HepG2 (cell line): ENCODE data around the gene RAB3B. TPM values are rescaled to one million over a fixed set of nuclear protein-coding genes. Genes with fewer than 3 reads are reported as not detected.

Experiments
- ARID2 ChIP-seq: sonication (generic); formaldehyde crosslinking; IDR thresholded peaks from 2 replicates; pipeline ENCODE4 v1.8.1; 2022; ENCODE audit warnings: mild to moderate bottlenecking, missing genetic modification reagents, borderline replicate concordance
- ATAD3A ChIP-seq: sonication (generic); formaldehyde crosslinking; IDR thresholded peaks from 2 replicates; pipeline ENCODE4 v1.4.0; 2020; ENCODE audit warnings: missing genetic modification reagents
- CCAR2 ChIP-seq: fragments of 200-400 bp; formaldehyde crosslinking; optimal IDR thresholded peaks from 2 replicates; pipeline ENCODE3; 2018; ENCODE audit warnings: low read depth, mild to moderate bottlenecking, low read length, moderate library complexity
- GABPA ChIP-seq, 2 experiments: IDR thresholded peaks; 2 replicates each; pipeline ENCODE4 v1.6.1; 2011 to 2016; ENCODE audit warnings: low read depth in 2 of 2, low read length in 1 of 2, missing biosample characterization in 1 of 2, missing genetic modification characterization in 1 of 2
- MEIS2 ChIP-seq: sonication (generic); formaldehyde crosslinking; IDR thresholded peaks from 2 replicates; pipeline ENCODE4 v1.9.0; 2021; ENCODE audit warnings: mild to moderate bottlenecking, missing genetic modification reagents
- NFIC ChIP-seq: IDR thresholded peaks from 2 replicates; pipeline ENCODE4 v1.6.1; 2012; ENCODE audit warnings: mild to moderate bottlenecking, low read length, inconsistent platforms
- SMC3 ChIP-seq: IDR thresholded peaks from 2 replicates; pipeline ENCODE4 v1.6.1; 2011; ENCODE audit warnings: low read length, improper control_type of control experiment
- SNRNP70 ChIP-seq: fragments of 200-400 bp; formaldehyde crosslinking; IDR thresholded peaks from 2 replicates; pipeline ENCODE4 v1.6.1; 2017; ENCODE audit warnings: mild to moderate bottlenecking, low read depth, low read length, moderate library complexity
- SRF ChIP-seq: IDR thresholded peaks from 2 replicates; pipeline ENCODE4 v1.6.1; 2011; ENCODE audit warnings: mild to moderate bottlenecking, low read depth, low read length, moderate library complexity
- SUZ12 ChIP-seq: fragments of 150-350 bp; IDR thresholded peaks from 2 replicates; pipeline ENCODE4 v1.6.1; 2014; ENCODE audit warnings: low read depth, low read length
- ZFY ChIP-seq: sonication (generic); formaldehyde crosslinking; IDR thresholded peaks from 2 replicates; pipeline ENCODE4 v1.4.0; 2020; ENCODE audit warnings: missing genetic modification reagents
- ZIK1 ChIP-seq: sonication (generic); formaldehyde crosslinking; IDR thresholded peaks from 2 replicates; pipeline ENCODE4 v1.5.0; 2020; ENCODE audit warnings: mild to moderate bottlenecking, low read depth, missing genetic modification reagents, borderline replicate concordance
- ZNF496 ChIP-seq: sonication (generic); formaldehyde crosslinking; IDR thresholded peaks from 2 replicates; pipeline ENCODE4 v1.8.1; 2023; ENCODE audit warnings: mild to moderate bottlenecking, moderate library complexity, missing genetic modification reagents; ENCODE audit not compliant: insufficient replicate concordance
- ZNF652 ChIP-seq: IDR thresholded peaks from 2 replicates; pipeline ENCODE4 v1.6.1; 2016; ENCODE audit warnings: low read depth, borderline replicate concordance
- polyA plus RNA-seq, 8 experiments: library from polyadenylated mRNA; depleted of rRNA in 3 of 8; stranded (reverse) in 7 of 8; unstranded in 1 of 8; fragments of >200 nt; fragmentation: Illumina TruSeq in 4 of 8; extraction: Trizol in 4 of 8; gene quantifications; 2 replicates each; pipeline versions ENCODE4 v1.2.1 to v1.2.3, GENCODE V29; 2011 to 2016; ENCODE audit warnings: low read depth in 4 of 8, missing spikeins in 1 of 8, mixed read lengths in 1 of 8; ENCODE audit not compliant: insufficient read depth in 1 of 8
- total RNA-seq, 5 experiments: library from RNA; depleted of rRNA; stranded (reverse); fragments of >200 nt; fragmentation: Illumina TruSeq; extraction: Trizol; gene quantifications; 2 replicates each; pipeline ENCODE4 v1.2.3, GENCODE V29; 2016; ENCODE audit warnings: low read depth in 1 of 5
- TF ChIP-seq, protein P1 (sequence below): sonication (generic); formaldehyde crosslinking; IDR thresholded peaks from 2 replicates; pipeline ENCODE4 v1.4.0; 2020; ENCODE audit warnings: low read depth, missing genetic modification reagents
- TF ChIP-seq, protein P2 (sequence below): sonication (generic); formaldehyde crosslinking; IDR thresholded peaks from 2 replicates; pipeline ENCODE4 v1.5.0; 2020; ENCODE audit warnings: missing genetic modification reagents
- TF ChIP-seq, protein P3 (sequence below): sonication (generic); formaldehyde crosslinking; conservative IDR thresholded peaks from 2 replicates; pipeline ENCODE4 v1.5.0; 2020; ENCODE audit warnings: missing genetic modification reagents
- TF ChIP-seq, protein P4 (sequence below), 2 experiments: sonication (generic) in 1 of 2; formaldehyde crosslinking in 1 of 2; IDR thresholded peaks; 2 replicates each; pipeline versions ENCODE4 v1.4.0 to v1.6.1; 2016 to 2020; ENCODE audit warnings: borderline replicate concordance in 1 of 2, low read depth in 1 of 2, mild to moderate bottlenecking in 1 of 2, missing genetic modification reagents in 1 of 2

Gene RAB3B
- total and polyA plus RNA-seq, 2 of the 13 experiments (the other 11 are each of a cell fraction or from before 2014, with no cell fraction given): 1.0 to 1.2 TPM

DNA sequence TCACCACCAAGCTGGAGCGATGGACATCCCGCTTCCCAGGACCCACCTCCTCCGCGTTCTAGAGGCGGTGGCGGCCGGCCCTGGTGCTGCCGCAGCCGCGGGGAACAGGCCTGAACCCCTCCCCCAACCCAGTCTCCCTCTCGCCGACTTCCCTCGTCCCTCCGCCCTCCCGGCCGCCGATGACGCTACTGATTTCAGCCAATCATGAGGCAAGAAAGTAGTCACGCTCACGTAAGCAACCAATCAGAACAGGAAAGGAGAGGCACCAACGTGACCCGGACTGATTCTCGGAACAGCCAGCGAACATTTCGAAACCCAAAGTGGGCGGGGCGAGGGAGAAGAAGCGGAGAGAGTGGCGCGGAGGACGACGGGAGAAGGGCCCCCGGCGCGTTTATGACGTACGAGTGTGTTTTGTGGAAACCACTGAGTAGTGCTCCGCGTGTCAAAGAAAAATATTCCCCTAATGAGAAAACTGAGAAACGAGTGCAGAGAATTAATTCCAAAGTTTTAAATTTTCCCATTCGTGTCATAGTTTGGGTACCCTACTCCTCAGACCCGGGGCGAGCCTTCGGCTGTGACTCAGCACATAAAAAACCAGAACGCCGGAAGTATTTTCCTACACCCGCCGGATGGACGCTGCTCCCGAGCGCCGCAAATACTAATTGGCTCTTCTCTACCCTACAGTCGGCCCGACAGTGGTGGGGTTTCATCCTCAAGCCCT is 111.7 kb downstream of the RAB3B start, which contains the start of gene NRDC (continued):
- TF ChIP-seq MEIS2 (CRISPR knock-in tag) (no peak), SUZ12 (peak; percentile 35; the same call in 1 of the 2 replicates), ZNF496 (CRISPR knock-in tag) (no peak), ARID2 (CRISPR knock-in tag) (peak; percentile 64), ZIK1 (CRISPR knock-in tag) (no peak), SMC3 (no peak), GABPA (IDR thresholded peaks at IDR 0.05; ENCODE audit: low read depth, low read length) (peak; percentile 57), GABPA (CRISPR knock-in tag; IDR thresholded peaks at IDR 0.05; ENCODE audit: low read depth) (peak; percentile 89), SNRNP70 (no peak), ATAD3A (CRISPR knock-in tag) (no peak), SRF (no peak), ZFY (CRISPR knock-in tag) (peak; percentile 92), NFIC (no peak; the same call in 1 of the 2 replicates), ZNF652 (CRISPR knock-in tag) (no peak), CCAR2 (no peak)
- TF ChIP-seq, protein P1, sequence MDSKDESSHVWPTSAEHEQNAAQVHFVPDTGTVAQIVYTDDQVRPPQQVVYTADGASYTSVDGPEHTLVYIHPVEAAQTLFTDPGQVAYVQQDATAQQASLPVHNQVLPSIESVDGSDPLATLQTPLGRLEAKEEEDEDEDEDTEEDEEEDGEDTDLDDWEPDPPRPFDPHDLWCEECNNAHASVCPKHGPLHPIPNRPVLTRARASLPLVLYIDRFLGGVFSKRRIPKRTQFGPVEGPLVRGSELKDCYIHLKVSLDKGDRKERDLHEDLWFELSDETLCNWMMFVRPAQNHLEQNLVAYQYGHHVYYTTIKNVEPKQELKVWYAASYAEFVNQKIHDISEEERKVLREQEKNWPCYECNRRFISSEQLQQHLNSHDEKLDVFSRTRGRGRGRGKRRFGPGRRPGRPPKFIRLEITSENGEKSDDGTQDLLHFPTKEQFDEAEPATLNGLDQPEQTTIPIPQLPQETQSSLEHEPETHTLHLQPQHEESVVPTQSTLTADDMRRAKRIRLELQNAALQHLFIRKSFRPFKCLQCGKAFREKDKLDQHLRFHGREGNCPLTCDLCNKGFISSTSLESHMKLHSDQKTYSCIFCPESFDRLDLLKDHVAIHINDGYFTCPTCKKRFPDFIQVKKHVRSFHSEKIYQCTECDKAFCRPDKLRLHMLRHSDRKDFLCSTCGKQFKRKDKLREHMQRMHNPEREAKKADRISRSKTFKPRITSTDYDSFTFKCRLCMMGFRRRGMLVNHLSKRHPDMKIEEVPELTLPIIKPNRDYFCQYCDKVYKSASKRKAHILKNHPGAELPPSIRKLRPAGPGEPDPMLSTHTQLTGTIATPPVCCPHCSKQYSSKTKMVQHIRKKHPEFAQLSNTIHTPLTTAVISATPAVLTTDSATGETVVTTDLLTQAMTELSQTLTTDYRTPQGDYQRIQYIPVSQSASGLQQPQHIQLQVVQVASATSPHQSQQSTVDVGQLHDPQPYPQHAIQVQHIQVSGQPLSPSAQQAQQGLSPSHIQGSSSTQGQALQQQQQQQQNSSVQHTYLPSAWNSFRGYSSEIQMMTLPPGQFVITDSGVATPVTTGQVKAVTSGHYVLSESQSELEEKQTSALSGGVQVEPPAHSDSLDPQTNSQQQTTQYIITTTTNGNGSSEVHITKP (CRISPR knock-in tag): 0 out of 2 replicates have a peak, but pooled peaks have one; percentile 26
- TF ChIP-seq, protein P2, sequence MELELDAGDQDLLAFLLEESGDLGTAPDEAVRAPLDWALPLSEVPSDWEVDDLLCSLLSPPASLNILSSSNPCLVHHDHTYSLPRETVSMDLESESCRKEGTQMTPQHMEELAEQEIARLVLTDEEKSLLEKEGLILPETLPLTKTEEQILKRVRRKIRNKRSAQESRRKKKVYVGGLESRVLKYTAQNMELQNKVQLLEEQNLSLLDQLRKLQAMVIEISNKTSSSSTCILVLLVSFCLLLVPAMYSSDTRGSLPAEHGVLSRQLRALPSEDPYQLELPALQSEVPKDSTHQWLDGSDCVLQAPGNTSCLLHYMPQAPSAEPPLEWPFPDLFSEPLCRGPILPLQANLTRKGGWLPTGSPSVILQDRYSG (CRISPR knock-in tag): no peak
- TF ChIP-seq, protein P3, sequence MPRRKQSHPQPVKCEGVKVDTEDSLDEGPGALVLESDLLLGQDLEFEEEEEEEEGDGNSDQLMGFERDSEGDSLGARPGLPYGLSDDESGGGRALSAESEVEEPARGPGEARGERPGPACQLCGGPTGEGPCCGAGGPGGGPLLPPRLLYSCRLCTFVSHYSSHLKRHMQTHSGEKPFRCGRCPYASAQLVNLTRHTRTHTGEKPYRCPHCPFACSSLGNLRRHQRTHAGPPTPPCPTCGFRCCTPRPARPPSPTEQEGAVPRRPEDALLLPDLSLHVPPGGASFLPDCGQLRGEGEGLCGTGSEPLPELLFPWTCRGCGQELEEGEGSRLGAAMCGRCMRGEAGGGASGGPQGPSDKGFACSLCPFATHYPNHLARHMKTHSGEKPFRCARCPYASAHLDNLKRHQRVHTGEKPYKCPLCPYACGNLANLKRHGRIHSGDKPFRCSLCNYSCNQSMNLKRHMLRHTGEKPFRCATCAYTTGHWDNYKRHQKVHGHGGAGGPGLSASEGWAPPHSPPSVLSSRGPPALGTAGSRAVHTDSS (CRISPR knock-in tag): no peak
- TF ChIP-seq, protein P4, sequence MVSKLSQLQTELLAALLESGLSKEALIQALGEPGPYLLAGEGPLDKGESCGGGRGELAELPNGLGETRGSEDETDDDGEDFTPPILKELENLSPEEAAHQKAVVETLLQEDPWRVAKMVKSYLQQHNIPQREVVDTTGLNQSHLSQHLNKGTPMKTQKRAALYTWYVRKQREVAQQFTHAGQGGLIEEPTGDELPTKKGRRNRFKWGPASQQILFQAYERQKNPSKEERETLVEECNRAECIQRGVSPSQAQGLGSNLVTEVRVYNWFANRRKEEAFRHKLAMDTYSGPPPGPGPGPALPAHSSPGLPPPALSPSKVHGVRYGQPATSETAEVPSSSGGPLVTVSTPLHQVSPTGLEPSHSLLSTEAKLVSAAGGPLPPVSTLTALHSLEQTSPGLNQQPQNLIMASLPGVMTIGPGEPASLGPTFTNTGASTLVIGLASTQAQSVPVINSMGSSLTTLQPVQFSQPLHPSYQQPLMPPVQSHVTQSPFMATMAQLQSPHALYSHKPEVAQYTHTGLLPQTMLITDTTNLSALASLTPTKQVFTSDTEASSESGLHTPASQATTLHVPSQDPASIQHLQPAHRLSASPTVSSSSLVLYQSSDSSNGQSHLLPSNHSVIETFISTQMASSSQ (IDR thresholded peaks at IDR 0.05; ENCODE audit: low read depth): 0 out of 2 replicates have a peak, but pooled peaks have one; percentile 15
- TF ChIP-seq, protein P4 (CRISPR knock-in tag; IDR thresholded peaks at IDR 0.05; ENCODE audit: borderline replicate concordance): peak; percentile 40; the same call in 1 of the 2 replicates
